AG04450 (cell line): ENCODE measurements around the gene SPATA2. TPM values are rescaled to one million over a fixed set of nuclear protein-coding genes. Genes with fewer than 3 reads are reported as not detected.
A peak's percentile ranks its signal among the peaks of the same experiment; 100 is the strongest.

Experiments used
- CTCF ChIA-PET: fragments of 300-600, 350-600 bp; formaldehyde crosslinking; extraction: SDS; loops from one replicate; lab custom pipeline; 2022; ENCODE audit warnings: antibody characterized with exemption, inconsistent platforms; lab: Charles Lee
- POLR2A ChIA-PET: fragments of 350-600 bp; formaldehyde crosslinking; extraction: SDS; loops from one replicate; lab custom pipeline; 2021; ENCODE audit warnings: antibody characterized with exemption, inconsistent platforms; lab: Yijun Ruan, JAX
- DNase-seq: peaks from one replicate; pipeline ENCODE4 v3.0.0-alpha.2; 2011; ENCODE audit warnings: low read depth, low spot score
- H3K27ac ChIP-seq: one replicate; pipeline ENCODE4 v1.5.1; 2012; ENCODE audit warnings: low read depth, low read length, control low read depth
- H3K27me3 ChIP-seq: one replicate; pipeline ENCODE4 v1.6.0; 2012; ENCODE audit warnings: low read length; ENCODE audit not compliant: control insufficient read depth, insufficient read depth
- H3K4me3 ChIP-seq: 2 replicates; pipeline ENCODE4 v1.5.1; 2011; ENCODE audit warnings: mild to moderate bottlenecking, low read depth, low read length, control low read depth
- H3K9me3 ChIP-seq: 2 replicates; pipeline ENCODE4 v1.5.1; 2012; ENCODE audit warnings: low read length; ENCODE audit not compliant: control insufficient read depth, insufficient read depth
- CTCF ChIP-seq: IDR thresholded peaks from 2 replicates; pipeline ENCODE4 v1.5.1; 2011; ENCODE audit warnings: low read depth, low read length, control low read depth, inconsistent platforms
- polyA plus RNA-seq: library from polyadenylated mRNA; depleted of rRNA; stranded (reverse); fragments of >200 nt; gene quantifications from 2 replicates; pipeline ENCODE4 v1.2.3, GENCODE V29; 2011

Gene SPATA2
- polyA plus RNA-seq, 1 experiment: 4.7 TPM

GRCh38 chr20:49938173-49939163, 23.1 kb upstream of the SPATA2 start:
- no peak for TF ChIP-seq CTCF
- ChIA-PET POLR2A (interaction anchor here (1.1 to 3.8 kb wide), 2 partner anchors 10 to 23 kb away, joined by 3 to 21 read pairs; partner anchors contain the start of gene SPATA2), CTCF (interaction anchor here (0.5 to 3.3 kb wide), 5 partner anchors 10 to 778 kb away, joined by 3 to 16 read pairs (median 5); no protein-coding TSS in a partner anchor)
- peak; percentile 65 for DNase-seq
- no peaks in the 10 kb centered on the region; the same call in 1 of the 2 replicates for H3K9me3 ChIP-seq
- H3K27me3 ChIP-seq: no peaks in the 10 kb centered on the region
- peak overlapping the region; percentile 96 for H3K4me3 ChIP-seq
- peak overlapping the region; percentile 47 for H3K27ac ChIP-seq

GRCh38 chr20:49937027-49937929, 21.9 kb upstream of the SPATA2 start:
- H3K27ac ChIP-seq: peak overlapping the region; percentile 81
- TF ChIP-seq CTCF: no peak
- H3K27me3 ChIP-seq: no peaks in the 10 kb centered on the region
- peak overlapping the region; percentile 96 for H3K4me3 ChIP-seq
- POLR2A ChIA-PET: interaction anchor here (3.8 kb wide), 1 partner anchor 11 kb away, joined by 21 read pairs; no protein-coding TSS in a partner anchor
- CTCF ChIA-PET: interaction anchor here (0.5 to 3.3 kb wide), 4 partner anchors 9 to 779 kb away, joined by 3 to 16 read pairs (median 10); no protein-coding TSS in a partner anchor
- no peak for DNase-seq
- H3K9me3 ChIP-seq: no peaks in the 10 kb centered on the region; the same call in 1 of the 2 replicates

- peak within 1 kb of the TSS; percentile 96 for H3K4me3 ChIP-seq
- no peaks in the 10 kb centered on the region for H3K27me3 ChIP-seq
- H3K27ac ChIP-seq: peak within 1 kb of the TSS; percentile 81
- no peak for TF ChIP-seq CTCF
- POLR2A ChIA-PET: interaction anchor here (1.2 to 3.8 kb wide), 2 partner anchors 12 to 20 kb away, joined by 9 to 21 read pairs; partner anchors contain the start of gene SPATA2
- peak; percentile 67 for DNase-seq
- CTCF ChIA-PET: interaction anchor here (3.3 kb wide), 1 partner anchor 135 kb away, joined by 16 read pairs; no protein-coding TSS in a partner anchor
- H3K9me3 ChIP-seq: no peaks in the 10 kb centered on the region; the same call in 1 of the 2 replicates
Measured at GRCh38 chr20:49936153-49937026, 21.1 kb upstream of the SPATA2 start, which contains the start of gene RNF114. TSS of gene RNF114 (plus strand) at chr20:49936397. CDS start at chr20:49936413, 16 bp downstream.

- TF ChIP-seq CTCF: no peak
- CTCF ChIA-PET: interaction anchor here (1.7 kb wide), 1 partner anchor 136 kb away, joined by 5 read pairs; no protein-coding TSS in a partner anchor
- POLR2A ChIA-PET: interaction anchor here (1.2 to 3.8 kb wide), 2 partner anchors 13 to 20 kb away, joined by 9 to 21 read pairs; partner anchors contain the start of gene SPATA2
- H3K27ac ChIP-seq: no peak overlapping the region
- H3K27me3 ChIP-seq: no peaks in the 10 kb centered on the region
- peak overlapping the region; percentile 29 for H3K4me3 ChIP-seq
- DNase-seq: no peak
- H3K9me3 ChIP-seq: no peaks in the 10 kb centered on the region; the same call in 1 of the 2 replicates
Measured at GRCh38 chr20:49935746-49936152, 20.4 kb upstream of the SPATA2 start.
